A549 (cell line): Measurements from ENCODE around the gene TNKS2.

Experiments
- CEBPB ChIP-seq, 2 experiments: fragments of >200 bp in 1 of 2; sonication (Bioruptor Twin) in 1 of 2; formaldehyde crosslinking in 1 of 2; IDR thresholded peaks; 2 replicates each; pipeline ENCODE4 v1.6.1; 2012 to 2016
- CHD4 ChIP-seq: fragments of 200-600 bp; sonication (generic); IDR thresholded peaks from 2 replicates; pipeline ENCODE4 v1.6.1; 2016; ENCODE audit warnings: antibody characterized with exemption, mild to moderate bottlenecking, borderline replicate concordance
- EP300 ChIP-seq, 2 experiments: fragments of >200 bp; sonication (Bioruptor Twin); formaldehyde crosslinking; IDR thresholded peaks; 2 replicates in 1 of 2; 3 replicates in 1 of 2; pipeline ENCODE4 v1.6.1; 2016 to 2017
- JUNB ChIP-seq: fragments of >200 bp; sonication (Bioruptor Twin); formaldehyde crosslinking; IDR thresholded peaks from 2 replicates; pipeline ENCODE4 v1.6.1; 2016
- KDM1A ChIP-seq: fragments of 200-600 bp; sonication (generic); IDR thresholded peaks from 2 replicates; pipeline ENCODE4 v1.6.1; 2016; ENCODE audit warnings: low read depth, mild to moderate bottlenecking
- MYC ChIP-seq: IDR thresholded peaks from 2 replicates; pipeline ENCODE4 v1.6.1; 2012; ENCODE audit warnings: mild to moderate bottlenecking, inconsistent platforms, low read length, improper control_type of control experiment, borderline replicate concordance
- NFE2L2 ChIP-seq: fragments of 150-350 bp; conservative IDR thresholded peaks from 2 replicates; pipeline ENCODE4 v1.6.1; 2014; ENCODE audit warnings: low read length
- POLR2A ChIP-seq: IDR thresholded peaks from 2 replicates; pipeline ENCODE4 v1.6.1; 2012; ENCODE audit warnings: mild to moderate bottlenecking, low read length
- POLR2AphosphoS2 ChIP-seq: conservative IDR thresholded peaks from 2 replicates; pipeline ENCODE4 v1.6.1; 2012; ENCODE audit warnings: low read length, improper control_type of control experiment, inconsistent platforms
- RCOR1 ChIP-seq: fragments of 150-350 bp; IDR thresholded peaks from 2 replicates; pipeline ENCODE4 v1.6.1; 2014; ENCODE audit warnings: antibody characterized with exemption, low read length, low read depth
- RFX5 ChIP-seq: fragments of 450-650 bp; IDR thresholded peaks from 2 replicates; pipeline ENCODE4 v1.7.1; 2014; ENCODE audit warnings: antibody characterized with exemption, mild to moderate bottlenecking, moderate library complexity
- SREBF2 ChIP-seq: fragments of 450-650 bp; IDR thresholded peaks from 2 replicates; pipeline ENCODE4 v1.6.1; 2014; ENCODE audit warnings: mild to moderate bottlenecking, moderate library complexity
- TF ChIP-seq, protein P1 (sequence below): fragments of >200 bp; sonication (Bioruptor Twin); formaldehyde crosslinking; IDR thresholded peaks from 3 replicates; pipeline ENCODE4 v1.5.1; 2016
- TF ChIP-seq, protein P2 (sequence below): IDR thresholded peaks from 2 replicates; pipeline ENCODE4 v1.6.1; 2012

GRCh38 chr10:91787258-91787657, 11.0 kb upstream of the TNKS2 start:
- TF ChIP-seq, protein P1, sequence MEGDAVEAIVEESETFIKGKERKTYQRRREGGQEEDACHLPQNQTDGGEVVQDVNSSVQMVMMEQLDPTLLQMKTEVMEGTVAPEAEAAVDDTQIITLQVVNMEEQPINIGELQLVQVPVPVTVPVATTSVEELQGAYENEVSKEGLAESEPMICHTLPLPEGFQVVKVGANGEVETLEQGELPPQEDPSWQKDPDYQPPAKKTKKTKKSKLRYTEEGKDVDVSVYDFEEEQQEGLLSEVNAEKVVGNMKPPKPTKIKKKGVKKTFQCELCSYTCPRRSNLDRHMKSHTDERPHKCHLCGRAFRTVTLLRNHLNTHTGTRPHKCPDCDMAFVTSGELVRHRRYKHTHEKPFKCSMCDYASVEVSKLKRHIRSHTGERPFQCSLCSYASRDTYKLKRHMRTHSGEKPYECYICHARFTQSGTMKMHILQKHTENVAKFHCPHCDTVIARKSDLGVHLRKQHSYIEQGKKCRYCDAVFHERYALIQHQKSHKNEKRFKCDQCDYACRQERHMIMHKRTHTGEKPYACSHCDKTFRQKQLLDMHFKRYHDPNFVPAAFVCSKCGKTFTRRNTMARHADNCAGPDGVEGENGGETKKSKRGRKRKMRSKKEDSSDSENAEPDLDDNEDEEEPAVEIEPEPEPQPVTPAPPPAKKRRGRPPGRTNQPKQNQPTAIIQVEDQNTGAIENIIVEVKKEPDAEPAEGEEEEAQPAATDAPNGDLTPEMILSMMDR, result no peak
- TF ChIP-seq KDM1A (no peak), RCOR1 (no peak), EP300 (IDR thresholded peaks at IDR 0.05) (no peak), NFE2L2 (no peak), CEBPB (IDR thresholded peaks at IDR 0.05) (no peak), MYC (no peak), CHD4 (no peak), POLR2A (no peak), RFX5 (no peak), POLR2AphosphoS2 (no peak), JUNB (no peak), SREBF2 (no peak)
- TF ChIP-seq, protein P2, sequence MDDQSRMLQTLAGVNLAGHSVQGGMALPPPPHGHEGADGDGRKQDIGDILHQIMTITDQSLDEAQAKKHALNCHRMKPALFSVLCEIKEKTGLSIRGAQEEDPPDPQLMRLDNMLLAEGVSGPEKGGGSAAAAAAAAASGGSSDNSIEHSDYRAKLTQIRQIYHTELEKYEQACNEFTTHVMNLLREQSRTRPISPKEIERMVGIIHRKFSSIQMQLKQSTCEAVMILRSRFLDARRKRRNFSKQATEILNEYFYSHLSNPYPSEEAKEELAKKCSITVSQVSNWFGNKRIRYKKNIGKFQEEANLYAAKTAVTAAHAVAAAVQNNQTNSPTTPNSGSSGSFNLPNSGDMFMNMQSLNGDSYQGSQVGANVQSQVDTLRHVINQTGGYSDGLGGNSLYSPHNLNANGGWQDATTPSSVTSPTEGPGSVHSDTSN, result no peak
